GM11168 (cell line): ENCODE data around the gene ALLC.

Experiments
- in situ Hi-C: fragments of 300-500 bp; cut with MboI; formaldehyde crosslinking; loops from one replicate; pipeline ENCODE4 v1.12.0; 2022; ENCODE audit warnings: low sequenced_read_pairs; ENCODE audit not compliant: unreplicated experiment

Gene ALLC

DNA sequence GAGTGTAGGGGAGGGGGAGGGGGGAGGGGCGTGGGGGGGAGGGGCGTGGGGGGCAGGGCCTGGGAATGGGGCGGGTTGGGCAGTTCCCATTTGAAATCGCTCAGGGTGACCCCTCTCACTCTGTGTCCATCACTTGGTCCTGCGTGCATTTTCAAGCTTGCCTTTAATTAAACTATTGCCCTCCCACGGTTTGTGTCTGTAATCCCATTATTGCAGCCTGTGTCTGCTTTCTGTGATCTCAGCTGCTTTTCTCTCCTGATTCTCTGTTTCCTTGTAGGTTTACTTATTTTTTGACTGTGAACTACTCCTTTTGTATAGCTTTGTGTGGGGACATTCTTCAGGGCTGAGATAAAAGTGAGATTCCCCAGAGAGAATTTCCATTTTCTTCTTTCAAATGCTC lies 46.7 kb downstream of the ALLC start:
- in situ Hi-C loops: no loop called here

DNA sequence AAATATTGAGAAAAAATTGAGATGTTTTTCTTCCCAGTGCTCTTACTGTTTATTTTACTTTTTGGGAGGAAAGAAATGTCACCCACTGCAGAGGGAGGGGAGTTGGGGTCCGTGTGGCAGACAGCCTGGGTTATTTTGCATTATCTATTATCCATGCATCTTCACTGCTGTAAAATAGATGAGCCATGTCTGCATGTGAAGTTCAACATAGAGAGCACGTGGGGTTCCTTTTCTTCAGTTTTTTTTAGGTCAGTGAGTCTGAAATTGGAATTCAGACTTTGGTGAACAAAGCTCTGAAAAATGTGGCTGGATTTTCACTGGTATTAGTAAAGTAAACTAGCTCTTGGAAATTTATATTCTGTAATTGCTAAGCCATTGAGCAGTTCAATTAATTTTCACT lies 47.8 kb downstream of the ALLC start:
- in situ Hi-C loops: no loop called here

DNA sequence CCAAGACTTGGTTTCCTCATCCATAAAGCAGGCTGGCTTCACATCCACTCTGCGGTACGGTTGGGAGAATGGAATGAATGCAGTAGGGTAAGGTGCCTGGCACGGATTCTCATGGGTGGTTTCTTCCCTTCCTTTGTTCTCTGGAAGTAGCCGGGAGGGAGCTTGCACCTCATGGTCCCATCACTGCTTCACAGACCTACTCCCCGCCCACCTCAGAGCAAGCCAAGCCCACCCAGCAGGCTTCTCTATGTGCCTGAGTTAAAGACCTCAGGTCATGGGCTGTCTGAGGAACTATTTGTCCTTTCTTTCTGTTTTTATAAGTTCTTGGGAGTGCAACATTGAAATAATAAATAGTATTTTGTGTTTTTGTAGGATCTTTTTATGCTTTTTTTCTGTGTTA lies 48.9 kb downstream of the ALLC start:
- in situ Hi-C loops: no loop called here

DNA sequence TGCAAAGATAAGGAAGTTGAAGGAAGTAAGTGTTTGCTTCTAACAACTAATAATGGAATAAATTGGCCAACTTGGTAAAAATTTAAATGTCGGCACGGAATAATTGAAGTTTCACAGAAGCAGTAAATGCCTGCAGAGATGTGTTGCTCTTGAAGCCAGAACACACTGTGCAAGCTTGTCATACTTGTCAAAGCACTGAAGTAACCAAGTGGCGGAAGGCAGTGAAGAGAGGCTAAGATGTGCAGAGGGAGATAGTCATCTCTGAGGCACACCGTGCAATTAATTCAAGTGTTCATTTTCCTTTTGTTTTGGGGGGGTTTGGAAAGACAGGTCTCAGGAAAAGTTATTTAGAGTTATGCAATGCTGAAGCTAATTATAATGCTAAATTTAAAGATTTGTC lies 50.6 kb downstream of the ALLC start:
- in situ Hi-C loops: no loop called here

DNA sequence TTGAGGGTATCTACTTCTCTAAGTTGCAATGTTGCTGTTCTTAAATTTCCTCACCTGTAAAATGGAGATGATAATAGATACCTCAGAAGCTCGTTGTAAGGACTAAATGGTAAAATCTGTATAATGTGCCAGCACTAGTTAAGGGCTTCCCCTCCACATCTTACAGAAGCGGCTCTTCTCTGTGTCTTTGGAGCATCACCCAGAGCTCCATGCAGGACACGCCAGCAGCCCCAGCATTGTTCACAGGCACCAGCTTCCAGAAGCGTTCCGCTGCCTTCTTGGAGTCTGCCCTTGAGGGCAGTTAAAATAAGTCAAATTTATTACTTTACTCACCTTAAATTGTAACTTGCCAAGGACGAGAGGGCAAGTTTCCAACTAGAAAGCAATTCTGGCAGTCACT lies 51.2 kb downstream of the ALLC start:
- in situ Hi-C loops: no loop called here

DNA sequence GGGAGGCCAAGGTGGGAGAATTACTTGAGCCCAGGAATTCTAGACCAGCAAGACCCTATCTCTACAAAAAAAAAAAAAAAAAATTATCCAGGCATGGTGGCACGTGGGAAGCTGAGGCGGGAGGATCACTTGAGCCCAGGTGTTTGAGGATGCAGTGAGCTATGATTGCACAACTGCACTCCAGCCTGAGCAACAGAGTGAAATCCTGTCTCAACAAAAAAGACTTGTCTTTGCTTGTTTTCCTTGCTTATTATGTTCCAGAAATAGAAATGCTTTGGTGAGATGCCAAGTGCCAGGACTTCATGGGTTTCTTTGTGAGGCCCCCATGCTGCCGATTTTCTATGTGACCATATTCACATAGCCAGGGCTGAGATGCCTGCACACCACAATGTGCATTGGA lies 54.4 kb downstream of the ALLC start:
- in situ Hi-C loops: no loop called here

DNA sequence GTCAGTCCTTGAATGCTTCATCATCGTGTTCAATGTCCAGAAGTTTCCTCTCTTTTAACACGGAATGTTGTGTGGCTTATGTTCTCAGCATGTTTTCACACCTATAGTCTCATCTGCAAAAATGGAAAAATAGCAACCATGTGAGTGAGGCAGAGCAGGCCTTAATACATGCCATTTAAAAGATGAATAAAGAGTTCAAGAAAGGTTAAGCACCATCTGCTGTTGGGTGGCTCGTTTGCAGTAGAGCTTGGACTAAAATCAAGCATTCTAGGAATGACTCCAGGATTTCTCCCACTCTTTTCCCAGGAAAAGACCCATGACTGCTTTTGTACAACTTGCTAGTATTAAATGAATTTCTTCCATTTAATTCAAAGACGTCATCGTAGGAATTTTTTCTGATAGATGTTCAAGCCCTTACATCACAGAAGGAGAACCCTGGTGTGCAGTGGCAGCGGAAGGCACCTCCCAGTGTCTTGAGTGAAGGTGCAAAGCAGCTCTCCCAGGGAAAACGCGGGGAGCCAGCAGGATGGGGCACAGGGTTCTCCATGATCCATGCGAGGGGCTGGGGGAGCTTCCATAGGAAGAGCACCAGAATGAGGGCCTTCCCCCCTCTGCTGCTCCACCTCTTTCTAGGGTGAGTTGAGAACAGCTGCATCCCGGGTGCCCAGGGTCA lies 55.0 kb downstream of the ALLC start:
- in situ Hi-C loops: no loop called here

DNA sequence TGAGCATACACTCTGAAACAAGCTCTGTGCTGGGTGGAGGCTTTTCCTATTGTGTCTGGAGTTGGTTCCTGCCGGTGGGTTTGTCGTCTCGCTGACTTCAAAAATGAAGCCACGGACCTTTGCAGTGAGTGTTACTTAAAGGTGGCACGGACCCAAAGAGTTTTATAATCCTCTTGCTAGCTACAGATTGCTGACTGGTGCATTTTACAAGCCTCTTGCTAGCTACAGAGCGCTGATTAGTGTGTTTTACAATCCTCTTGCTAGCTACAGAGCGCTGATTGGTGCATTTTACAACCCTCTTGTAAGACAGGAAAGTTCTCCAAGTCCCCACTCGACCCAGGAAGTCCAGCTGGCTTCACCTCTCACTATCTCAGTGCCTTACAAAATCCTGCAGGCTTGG lies 60.7 kb downstream of the ALLC start:
- in situ Hi-C loops: no loop called here

DNA sequence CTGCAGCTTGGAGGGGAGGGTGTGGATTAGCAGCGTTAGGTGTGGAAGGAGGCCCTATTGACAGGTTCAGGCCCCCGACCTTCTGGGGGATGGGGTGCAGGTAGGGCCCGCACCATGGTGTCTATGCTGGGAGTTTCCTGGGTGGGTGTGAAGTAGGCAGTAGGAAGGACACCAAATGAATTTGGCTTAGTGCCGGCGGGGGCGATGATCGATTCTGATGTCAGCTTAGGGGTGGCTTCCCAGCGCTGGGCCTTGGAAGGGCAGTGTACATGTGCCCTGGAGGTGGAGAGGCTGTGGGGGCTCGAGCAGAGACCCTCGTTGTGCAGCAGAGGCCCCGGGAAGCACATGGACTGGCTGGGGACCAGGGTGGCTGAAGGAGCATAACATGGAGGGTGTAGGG lies 67.0 kb downstream of the ALLC start:
- in situ Hi-C loops: no loop called here

DNA sequence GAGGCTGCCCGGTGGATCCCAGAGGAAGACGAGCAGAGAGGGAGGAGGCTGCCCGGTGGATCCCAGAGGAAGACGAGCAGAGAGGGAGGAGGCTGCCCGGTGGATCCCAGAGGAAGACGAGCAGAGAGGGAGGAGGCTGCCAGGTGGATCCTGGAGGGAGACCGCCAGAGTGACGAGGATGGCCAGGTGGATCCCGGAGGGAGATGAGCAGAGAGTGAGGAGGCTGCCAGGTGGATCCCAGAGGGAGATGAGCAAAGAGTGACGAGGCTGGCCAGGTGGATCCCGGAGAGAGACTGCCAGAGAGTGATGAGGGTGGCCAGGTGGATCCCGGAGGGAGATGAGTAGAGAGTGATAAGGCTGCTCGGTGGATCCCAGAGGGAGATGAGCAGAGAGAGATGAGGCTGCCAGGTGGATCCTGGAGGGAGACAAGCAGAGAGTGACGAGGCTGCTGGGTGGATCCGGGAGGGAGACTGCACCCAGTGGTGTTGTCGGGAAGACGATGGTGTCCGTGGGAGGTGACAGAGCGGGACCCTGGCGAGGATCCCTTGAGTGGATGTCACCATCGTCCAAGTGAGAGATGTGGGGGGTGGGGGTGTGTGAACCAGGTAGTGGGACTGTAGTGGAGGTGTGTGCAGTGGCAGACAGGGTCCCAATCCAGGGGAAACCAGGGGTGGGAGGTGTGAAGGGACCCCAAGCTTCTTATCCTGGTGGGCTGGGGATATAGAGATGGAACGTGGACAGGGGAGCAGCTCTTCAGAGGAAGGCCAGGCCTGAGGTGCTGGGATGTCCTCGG lies 67.7 kb downstream of the ALLC start:
- in situ Hi-C loops: no loop called here

DNA sequence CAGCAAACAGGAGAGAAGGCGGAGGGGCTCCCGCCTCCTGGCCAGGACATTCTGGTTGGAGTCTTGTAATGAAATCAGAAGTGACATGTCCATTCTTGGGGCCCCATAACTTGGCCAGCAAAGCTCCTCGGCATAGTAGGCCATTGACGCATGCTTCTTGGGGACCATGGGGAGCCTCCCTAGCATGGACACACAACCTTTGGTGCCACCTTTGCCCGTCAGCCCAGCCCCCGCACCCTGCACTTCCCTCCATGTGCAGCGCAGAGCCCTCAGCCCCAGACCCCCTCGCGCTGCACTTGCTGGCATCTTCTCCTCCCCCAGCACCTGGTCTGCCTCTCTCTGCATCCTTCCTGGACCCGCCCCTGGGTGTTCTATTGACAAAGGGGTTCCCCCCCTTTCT lies 68.5 kb downstream of the ALLC start:
- in situ Hi-C loops: no loop called here

DNA sequence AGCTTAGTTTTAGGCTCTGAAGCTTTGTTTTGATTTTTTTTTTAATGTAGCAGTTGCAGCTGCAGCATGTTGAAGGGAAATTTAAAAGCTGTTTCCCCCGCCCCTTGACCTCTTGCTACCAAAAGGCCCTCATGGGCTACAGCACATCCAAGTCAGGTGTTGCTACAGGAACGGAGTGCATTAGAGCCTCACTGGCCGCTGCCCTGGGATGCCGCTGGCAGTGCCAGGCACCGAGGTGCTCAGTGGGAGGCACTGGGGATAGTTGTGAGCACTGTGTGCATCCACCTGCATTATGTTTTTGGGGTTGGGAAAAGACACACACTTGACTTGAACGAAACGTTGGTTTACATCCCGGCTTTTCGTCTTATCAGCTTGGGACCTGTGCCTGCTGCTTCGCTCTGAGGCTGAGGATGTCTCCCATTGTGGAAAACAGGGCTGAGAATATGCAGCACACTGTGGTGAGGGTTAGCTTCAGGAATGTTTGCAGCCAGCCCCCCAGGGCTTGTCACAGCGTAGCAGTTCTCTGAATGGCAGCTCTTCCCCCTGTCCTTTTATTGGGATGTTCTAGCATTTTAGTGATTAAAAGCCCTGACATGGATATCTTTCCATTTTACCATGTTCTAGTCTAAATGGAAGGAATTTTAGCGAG lies 69.5 kb downstream of the ALLC start:
- in situ Hi-C loops: no loop called here

DNA sequence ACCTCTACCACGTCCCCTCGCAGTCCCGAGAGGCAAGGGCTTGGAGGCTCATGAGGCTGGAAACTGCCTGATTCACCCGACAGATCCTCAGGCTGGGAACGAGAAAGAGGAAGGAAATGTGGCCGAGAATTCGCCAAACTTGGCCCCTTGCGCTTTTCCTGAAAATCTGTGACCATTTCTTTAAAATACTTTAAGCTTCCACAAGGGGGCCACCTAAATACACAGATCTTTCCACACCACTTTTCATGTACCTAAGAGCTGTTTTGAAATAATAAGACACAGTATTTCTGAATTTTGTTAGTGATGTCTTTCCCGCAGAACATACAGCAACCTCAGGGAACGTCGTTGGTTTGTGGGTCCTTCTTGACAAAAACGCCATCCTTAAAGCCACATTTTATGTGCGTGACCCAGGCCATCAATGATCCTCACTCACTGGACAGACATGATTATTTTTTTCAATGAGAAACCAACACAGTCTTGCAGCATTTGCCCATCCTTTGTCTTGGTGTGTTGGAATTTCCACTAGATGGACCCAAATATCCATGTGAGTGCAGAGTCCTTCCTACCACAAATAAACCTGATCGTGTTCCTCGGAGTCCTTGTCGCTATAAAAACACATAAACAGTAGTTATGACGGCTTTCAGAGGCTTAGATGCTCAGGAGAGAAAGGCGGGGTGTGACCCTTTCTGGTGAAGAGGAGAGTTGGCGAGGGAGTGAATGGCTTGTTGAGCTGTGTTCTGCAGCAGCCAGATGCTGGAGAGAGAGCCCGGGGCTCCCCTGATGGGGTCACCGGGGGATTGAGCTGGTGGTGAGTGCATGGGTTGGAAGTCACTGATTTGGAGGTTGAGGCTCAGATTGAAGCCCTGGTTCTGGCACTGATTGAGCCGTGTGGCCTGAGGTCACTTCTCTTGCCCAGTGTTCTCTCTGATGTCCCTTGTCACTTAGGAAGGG lies 70.4 kb downstream of the ALLC start:
- in situ Hi-C loops: no loop called here

DNA sequence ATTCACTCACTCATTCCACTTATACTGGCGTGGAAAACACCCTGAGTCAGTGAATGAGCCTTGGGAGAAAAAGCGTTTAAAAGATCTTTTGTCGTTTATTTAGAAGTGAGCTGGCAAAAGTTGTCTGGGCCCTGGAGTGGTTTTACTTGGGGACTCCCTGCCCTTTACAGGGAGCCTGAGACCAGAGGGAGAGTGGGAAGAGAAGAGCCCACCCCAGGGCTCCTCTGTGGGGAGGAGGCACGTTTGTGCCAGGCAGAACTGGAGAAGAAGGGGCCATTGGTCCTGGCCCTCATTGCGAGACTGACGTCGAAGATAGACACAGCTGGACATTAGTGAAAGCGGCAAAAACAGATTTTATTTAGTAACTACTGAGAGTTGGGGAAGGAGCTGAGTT lies 71.1 kb downstream of the ALLC start:
- in situ Hi-C loops: no loop called here

DNA sequence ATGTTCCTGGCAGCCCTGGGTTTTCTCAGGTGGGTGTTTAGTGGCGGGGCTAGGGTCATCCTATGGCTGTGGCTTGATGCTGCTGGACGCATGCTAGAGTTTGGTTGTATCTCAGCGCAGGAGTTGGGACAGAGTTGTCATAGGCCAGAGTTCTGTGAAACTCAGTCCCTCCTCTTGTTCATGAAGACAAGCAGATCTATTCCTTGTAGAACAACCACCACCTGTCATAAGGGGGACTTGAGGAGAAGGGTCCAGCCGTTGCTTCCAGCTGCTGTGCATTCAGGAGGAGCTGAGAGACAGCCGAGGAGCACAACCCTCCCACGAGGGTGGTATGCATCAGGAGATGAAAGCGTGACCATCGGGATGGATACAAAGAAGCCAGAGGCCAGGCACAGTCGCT lies 71.8 kb downstream of the ALLC start:
- in situ Hi-C loops: no loop called here

DNA sequence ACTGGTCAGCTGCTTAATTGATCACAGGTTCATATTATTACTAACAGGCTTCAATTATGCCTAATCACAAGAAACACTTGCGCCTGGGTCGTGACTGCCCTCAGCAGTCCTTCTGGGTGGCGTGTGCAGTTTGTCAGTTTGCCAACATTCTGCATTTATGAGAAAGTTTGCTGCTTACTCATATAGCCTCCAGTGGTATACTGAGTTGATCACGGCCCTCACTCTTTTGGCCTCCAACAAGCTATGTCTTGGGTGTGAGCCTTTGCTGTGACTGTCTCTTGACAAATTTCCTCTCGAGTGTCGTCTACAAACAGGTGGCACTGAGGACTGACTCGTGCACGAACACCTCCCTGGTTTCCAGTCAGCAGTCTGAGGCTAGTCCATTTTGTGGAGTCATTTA lies 72.6 kb downstream of the ALLC start:
- in situ Hi-C loops: no loop called here

DNA sequence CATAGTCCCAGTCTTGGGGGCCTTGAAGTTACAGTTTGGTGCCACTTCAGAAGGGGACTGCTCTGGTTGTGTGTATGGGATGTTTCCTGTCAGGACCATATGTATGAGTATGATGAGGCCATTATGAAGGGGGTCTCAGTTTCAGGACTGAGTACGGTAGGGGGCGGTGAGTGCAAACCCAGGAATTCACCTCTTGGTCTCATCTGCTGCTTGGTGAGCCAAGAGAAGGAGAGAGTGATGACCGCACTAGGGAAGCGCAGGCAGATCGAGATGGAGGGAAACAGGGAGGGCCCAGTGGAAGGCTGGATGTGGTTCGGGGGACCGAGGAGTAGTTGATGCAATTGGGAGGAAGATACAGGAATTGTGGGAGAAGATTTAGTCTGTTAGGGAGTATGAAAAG lies 73.8 kb downstream of the ALLC start:
- in situ Hi-C loops: no loop called here

DNA sequence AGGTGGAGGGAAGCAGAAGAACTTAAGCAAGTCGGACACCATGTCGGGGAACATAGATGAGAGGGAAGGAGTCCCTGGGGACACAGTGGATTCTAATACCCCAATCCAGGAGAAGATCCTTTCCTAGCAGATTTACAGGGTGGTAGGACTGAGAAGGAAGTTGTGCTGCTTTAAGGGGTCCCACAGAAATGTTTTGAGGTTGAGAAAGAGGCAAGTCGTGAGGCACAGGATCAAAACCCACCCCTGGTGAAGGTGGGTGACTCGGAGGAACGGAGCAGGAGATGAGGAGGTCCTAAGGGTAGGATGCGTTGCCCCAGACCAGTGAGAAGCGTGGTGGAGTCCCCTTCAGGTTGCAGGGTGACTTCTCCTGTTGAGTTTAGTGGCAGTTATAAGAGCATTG lies 78.1 kb downstream of the ALLC start:
- in situ Hi-C loops: no loop called here

DNA sequence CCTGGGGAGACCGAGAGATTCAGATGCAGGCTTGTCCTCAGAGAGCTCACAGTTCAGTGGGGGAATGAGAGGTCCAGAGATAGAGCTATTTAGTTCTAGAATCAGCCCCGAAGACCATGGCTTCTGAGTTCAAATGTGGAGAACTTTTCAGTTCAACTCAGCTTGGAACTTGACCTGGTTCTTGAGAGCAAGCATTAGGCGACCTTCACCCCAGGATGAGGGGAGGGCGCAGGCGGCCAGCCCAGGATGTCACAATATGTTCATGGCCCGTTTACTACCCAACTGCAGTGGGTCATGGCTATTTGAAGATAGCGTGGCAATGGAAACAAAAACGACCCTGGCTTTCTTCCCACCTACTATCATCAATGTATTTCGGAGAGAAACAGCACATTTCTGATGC lies 79.1 kb downstream of the ALLC start:
- in situ Hi-C loops: no loop called here

DNA sequence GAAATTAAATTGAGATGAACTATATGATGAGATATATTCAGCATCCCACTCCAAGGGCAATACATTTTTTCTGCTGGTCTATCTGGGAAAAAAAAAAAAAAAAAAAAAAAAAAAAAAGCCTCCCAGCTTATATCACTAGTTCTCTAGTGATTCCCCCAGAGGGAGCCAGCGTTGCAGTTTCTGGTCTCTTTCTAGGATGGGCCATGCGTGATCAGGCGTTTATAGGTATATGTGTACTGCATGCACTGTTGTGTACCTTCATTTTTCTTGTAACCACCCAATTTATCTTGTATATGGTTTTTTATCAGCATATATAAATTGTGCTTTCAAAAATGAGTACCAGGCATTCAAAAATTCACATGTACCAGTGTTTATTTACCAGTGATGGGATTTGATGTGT lies 80.5 kb downstream of the ALLC start:
- in situ Hi-C loops: no loop called here

DNA sequence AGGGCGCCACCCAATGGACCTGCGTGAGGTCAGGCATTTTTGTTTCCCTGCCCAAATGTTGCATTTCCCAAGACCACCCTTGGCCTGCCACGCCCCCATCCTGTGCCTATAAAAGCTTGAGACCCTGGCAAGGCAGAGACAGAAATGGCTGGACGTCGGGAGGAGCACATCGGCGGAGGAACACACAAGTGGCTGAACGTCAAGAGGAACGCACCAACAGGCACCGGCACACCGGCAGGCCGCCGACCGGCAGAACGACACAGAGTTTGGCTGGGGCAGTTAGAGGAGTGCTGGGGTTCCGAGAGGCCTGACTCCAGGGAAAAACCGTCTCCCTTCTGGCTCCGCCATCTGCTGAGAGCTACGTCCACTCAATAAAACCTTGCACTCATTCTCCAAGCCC lies 81.3 kb downstream of the ALLC start:
- in situ Hi-C loops: no loop called here
